Left kidney (tissue), 2 donors: ENCODE results near the gene DUOX1. TPM values are rescaled to one million over a fixed set of nuclear protein-coding genes. Genes with fewer than 3 reads are reported as not detected.

Experiments used
- DNase-seq: peaks from one replicate; pipeline ENCODE4 v3.0.0-alpha.2; 2013
- polyA plus RNA-seq: library from polyadenylated mRNA; unstranded; fragments of 120-200 nt; gene quantifications from one replicate; pipeline ENCODE4 v1.2.1, GENCODE V29; 2013; ENCODE audit not compliant: insufficient read length

Gene DUOX1
- polyA plus RNA-seq, 1 donor = 7.8 TPM

GRCh38 chr15:45168751-45169551 is 39.2 kb downstream of the DUOX1 start:
- no peak for DNase-seq

- no peak for DNase-seq
Measured at GRCh38 chr15:45169608-45170480, 40.0 kb downstream of the DUOX1 start.

DNA sequence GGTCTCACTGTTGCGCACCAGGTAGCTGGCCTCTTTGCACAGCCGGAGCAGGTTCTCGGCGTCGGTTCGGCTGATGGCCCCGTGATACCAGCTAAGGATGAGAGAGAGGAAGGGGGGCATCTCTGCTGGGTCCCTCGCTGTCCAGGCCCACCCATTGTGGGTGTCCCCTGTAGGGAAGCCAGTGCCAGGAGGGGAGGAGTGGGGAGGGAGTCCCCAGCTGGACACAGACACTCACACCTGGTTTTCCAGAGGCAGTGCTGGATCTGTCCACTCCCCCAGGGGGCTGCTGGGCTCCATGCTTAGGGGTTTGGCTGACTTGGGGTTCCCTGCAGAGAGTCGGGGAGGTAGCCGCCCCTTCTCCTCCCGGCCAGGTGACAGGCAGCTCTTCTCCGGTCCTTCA is 42.1 kb downstream of the DUOX1 start:
- no peak for DNase-seq

DNA sequence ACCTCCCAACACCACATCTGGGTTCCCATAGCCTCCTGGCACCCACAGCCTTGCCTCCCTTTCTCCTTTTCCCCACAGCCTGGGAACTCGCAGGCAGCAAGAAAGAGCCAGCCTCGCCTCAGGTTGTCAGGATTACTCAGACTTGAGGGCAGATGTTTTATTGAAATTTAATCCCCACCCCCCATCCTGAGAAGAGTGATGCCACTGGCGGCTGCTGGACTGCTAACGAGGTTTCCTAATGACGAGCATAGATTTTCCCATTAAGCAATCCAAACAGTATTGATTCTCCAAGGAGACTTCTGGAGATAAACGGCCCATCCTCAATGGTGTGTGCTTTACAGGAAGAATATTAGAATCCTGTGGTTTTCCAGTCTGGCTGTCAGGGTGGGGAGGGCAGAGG is 44.3 kb downstream of the DUOX1 start:
- DNase-seq = no peak

GRCh38 chr15:45174577-45174976 is 44.8 kb downstream of the DUOX1 start:
- no peak for DNase-seq

- no peak for DNase-seq
Measured at GRCh38 chr15:45177285-45177684, 47.5 kb downstream of the DUOX1 start.

GRCh38 chr15:45179221-45179985 is 49.6 kb downstream of the DUOX1 start:
- DNase-seq = no peak

- no peak for DNase-seq
Measured at GRCh38 chr15:45180201-45180600, 50.4 kb downstream of the DUOX1 start.

- DNase-seq = no peak
Measured at GRCh38 chr15:45180648-45181436, 51.0 kb downstream of the DUOX1 start.

DNA sequence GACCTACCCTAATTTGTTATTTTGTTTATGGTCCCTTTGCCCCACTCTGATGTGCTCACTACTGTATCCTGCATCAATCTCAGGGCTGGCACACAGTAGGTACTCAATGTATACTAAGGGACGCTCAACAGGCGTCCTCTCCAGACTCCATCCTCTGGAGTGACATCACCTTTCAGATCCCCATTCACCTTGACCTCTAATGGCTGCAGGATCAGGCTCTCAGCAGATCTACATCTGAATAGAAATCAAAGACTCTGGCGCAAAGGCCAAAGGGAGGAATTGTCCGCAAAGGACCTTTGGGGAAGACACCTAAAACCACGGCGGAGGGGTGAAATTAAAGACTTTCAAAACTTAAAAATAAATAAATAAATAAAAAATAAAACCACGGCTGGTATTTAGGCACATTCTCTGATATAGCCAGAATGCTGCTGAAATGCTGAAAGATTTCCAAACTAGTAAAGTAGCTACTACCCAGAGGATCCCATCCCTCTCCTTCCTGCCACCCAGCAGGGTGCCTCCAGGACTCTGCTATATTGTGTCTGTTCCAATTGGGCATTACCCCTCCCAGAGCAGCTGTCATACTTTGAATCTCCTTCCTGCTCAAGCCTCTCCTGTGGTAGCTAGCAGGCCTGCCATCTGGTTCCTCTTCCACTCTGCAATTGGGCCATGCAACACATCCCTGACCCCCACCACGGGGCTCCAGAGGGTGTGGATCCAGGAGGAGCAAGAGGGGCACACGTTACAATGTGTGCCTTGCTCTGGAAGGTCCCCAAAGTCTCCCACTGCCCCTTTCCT is 51.9 kb downstream of the DUOX1 start:
- no peak for DNase-seq

DNA sequence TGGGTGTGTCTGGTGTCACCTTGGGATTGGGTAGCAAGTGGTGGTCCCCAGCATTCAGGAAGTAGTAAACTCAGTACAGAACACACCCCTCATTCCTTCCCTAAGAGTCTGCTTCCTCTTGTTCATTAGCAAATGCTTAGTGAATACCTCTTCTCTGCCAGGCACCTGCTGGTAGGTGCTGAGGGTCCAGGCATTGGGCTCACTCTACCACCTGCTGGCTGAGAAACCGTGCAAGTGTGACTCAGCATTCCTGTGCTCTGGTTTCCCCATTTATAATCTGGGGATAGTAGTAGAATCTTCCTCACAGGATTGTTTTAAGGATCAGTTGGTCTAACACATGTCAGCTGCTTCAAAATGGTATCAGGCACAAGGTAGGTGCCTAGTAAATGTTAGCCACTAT is 53.2 kb downstream of the DUOX1 start:
- DNase-seq = no peak

GRCh38 chr15:45183511-45183910 is 53.7 kb downstream of the DUOX1 start:
- DNase-seq = no peak

- DNase-seq = no peak
Measured at GRCh38 chr15:45184562-45185041, 54.8 kb downstream of the DUOX1 start.

DNA sequence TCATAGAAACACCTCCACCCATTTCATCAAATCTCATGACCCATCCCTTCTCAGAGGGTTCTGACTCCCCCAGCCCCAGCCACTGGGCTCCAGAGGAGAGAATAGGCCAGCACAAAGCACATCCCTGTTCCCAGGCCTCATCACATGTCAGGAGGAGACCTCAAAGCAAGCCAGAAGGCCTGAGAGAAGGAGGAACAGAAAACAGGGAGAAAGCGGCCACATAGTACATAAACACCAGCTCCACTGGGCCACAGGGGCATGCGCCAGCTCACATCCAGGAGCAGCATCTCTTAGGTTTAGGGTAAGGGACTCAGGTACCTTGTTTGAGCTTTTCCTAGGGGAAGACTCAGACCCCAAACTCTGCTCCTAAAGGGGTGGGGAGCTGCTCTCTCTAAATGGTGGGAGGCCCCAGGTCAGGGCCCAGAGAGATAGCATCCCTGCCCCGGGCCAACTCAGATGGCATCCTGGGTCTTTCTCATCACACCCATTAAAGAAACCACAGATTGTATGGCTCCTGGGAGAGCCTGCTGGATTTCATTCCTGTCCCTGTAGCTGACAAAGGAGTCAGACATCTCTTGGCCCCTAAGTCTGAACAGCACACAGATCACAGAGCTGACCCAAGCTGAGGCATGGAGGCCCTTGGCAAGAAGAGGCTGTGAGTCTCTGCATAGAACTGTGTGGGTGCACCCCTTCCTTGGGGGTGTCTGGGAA is 55.4 kb downstream of the DUOX1 start:
- no peak for DNase-seq

DNA sequence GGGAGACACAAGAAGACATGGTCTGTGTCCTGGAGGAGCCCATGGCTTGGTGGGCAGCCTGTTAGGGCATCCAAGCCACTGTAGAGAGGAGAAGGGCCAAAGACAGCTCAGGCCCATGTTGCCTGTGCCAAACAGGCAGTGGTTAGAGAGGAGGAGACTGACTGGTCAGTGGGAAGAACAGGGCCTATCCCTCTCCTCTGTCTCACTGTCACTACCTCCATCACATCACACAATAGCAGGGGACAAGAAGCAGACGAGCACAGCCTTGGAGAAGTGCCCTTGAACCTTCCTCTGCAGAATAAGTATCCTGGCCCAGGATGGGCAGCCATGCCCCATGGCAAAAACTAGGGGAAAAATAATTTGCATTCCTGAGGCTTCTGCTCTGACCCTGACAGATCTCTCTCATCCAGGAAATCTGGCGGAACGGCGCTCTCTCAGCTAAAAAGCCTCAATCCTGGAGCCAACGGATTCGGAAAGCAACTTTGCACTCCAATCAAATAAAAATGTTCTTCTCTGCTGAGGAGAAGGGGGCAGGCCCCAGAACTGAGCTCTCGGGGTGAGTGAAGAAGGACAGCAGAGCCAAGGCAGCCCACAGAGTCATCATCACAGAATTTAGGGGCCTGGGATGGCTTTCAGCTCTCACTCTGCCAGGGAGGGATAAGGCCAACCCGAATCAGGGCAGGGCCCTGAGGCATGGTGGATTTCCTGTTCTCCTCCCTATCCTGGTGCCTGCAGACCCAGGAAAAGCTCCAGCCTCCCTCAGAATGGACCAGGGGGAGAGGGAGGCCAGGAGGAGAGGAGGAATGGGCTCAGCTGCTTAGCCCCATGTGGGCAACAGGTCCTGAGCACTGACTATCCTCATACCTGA is 56.3 kb downstream of the DUOX1 start:
- no peak for DNase-seq

DNA sequence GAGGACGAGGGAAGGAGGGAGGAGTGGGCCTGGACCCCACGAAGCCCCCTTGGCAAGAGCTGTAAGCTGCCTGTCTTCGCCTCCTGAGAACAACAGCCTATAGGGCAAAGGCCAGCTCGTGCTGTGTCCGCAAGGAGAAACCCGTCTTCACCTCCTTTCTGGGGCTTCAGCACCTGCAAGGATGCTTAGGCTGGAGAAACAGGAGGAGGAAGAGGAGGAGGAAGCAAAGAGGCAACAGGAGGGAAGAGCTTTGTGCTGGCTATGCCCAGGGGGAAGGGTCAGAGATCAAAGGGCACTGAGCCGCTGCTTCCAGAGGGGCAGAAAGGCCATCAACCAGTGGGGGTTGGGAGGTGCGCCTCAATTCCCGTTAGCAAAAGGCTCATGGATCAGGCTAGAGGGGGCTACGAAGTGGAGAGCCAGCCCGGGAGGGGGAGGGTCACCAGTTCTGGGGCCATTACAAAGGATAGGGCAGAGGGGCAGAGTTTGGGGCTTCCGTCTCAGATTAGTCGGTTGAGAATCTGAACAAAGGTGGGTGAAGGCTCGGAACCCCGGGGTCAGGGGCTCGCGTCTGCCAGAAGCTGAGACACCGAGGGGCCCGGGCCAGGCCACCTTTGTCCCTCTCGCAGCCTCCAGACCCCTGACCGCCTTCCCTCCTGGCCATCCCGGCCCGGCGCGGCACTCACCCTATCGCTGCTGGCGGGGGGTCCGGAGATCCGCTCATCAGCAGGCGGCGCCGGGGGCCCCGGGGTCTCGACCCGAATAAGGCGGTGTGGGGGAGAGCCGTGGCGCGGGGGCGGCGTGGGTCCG is 57.2 kb downstream of the DUOX1 start:
- no peak for DNase-seq

DNA sequence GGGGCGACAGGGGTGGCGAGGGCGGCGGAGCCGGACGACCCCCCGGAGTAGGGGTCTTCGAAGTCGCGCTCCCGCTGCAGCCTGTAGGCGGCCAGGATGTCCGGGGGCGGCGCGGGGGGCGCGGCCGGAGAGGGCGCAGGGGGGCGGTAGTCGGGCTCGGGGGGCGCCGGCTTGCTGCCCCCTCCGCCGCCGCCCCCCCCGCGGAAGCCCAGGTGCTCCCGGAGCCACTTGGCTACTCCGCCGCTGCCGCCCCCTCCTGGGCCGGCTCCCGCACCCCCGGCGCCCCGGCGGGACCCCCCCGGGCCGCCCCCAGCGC is 57.7 kb downstream of the DUOX1 start:
- DNase-seq = no peak
